HG03457 (cell line): ENCODE results near the gene GALNT2.

ENCODE experiments used
- ATAC-seq: cut with Tn5 transposase; IDR thresholded peaks from one replicate; pipeline ENCODE4 v1.9.1; 2021; ENCODE audit warnings: moderate number of reproducible peaks; ENCODE audit not compliant: unreplicated experiment

Gene GALNT2

DNA sequence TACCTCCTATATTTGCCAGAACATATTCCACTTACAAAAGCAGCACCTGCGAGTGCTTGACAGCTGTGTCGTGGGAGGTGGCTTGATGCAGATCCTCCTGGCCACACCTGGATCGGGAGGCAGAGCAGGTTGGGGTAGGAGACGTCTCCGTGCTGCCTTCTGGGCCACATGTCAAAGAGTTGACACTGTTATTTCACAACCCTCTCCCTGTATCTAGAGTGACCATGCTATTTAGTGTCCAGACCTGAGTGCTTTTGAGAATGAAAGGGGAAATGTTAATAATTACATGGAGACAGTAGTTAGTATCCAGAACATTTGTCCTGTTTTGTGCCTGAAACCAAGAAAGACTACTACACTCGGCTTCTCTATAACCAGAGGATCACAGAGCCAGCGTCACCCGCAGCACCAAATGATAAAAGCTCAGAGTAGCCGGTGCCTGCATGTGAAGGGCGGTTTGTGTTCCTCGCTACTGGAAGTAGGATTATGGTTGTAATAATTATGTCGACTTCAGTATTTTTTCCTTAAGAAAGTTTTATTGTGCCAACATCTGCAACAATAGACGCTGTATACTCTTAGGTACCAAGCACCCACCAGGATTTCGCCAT is 77.1 kb downstream of the GALNT2 start:
- ATAC-seq: no peak

DNA sequence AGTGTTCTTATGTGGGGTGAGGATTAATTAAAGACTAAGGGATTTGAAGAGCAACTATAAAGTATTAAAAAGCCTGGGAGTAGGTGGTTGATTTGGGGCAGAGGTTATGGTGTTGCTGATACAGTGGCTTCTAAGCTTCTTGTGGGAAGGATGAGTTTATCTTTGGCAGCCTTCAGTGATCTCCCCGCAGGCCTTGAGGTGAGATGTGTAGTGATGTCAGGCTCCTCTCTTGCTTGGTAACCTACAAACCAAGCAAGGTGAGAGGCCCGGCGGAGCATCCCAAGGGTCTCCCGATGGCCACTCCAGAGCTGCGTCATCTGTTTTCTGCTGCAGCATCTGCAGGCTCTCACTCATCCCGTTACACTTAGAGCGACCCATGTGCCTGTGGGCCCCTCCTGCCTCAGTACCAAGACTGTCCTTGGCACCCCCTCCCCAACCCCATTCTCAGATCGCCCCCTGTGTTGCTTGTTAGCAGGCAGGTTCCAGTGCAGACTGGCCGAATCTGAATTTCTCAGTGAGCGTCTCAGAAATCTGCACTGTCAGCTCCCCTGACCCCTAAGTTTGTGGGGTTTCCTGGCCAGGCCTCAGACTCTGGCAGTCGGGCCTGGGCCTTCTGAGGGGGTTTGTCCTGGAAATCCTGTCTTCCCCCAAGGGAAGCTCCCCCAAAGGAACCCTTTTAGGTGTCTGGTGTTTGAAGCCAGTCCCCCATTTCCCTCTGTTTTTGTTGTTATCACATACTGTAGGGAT is 77.9 kb downstream of the GALNT2 start:
- ATAC-seq: no peak

DNA sequence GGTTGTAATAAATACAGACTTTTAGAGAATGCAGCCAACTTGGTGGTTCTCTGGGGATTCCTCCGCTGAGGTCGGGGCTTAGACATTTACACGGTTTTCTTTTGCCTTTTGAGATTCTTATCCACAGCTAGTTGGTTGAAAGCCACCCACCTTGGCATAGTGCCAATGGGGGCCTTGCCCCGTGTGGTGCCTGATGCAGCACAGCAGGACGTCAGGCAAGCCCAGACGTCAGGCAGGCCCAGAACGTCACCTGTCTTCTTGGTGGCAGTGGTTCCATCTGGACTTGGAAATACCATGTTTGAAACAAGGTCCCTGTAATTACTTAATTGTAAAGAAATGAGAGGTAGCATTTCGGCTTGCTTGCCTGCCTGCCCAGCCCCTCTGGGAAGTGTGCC is 78.5 kb downstream of the GALNT2 start:
- no peak for ATAC-seq

DNA sequence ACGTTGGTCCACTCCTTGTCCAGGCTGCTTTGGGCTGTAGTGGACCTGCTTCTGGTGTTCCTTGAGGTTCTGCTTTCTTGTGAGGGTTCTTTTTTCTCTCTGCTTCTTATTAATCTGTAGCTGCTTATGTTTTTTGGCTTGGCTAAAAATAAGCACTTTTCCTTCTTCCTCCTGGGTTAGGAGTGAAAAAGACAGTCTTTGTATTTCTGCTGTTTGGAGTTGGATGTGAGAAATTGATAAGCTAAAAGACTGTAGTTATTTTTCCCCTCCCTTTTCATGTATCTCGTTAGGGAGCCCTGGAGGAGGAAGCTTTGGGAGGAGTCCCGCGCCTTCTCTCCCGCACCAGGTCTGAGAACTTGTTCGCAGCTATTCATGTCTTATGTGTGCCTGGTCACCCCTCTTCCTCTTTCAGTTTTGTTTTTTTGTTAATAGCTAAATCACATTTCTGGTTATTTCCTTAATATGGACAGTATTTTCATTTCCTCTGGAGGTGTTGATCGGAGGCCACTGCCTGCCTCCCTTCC is 79.0 kb downstream of the GALNT2 start:
- no peak for ATAC-seq

DNA sequence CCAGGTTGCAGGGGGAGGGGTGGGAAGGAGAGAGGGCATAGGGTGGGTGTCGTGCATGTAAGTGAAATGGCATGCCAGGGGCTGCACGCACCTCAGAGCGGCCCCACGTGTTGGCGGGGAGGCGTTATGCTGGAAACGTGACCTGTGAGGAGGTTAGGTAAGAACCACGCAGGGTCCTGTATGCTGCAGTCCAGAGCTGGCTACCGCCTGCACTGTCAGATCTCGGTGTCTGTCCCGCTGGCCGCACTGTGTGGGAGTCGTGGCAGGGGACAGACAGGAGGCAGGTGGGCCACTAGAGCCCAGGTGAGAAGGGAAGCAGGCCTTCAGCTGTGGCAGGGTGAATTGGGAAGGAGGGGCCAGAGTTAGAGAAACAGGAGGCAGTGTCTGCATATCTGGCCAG is 79.7 kb downstream of the GALNT2 start:
- ATAC-seq: no peak

DNA sequence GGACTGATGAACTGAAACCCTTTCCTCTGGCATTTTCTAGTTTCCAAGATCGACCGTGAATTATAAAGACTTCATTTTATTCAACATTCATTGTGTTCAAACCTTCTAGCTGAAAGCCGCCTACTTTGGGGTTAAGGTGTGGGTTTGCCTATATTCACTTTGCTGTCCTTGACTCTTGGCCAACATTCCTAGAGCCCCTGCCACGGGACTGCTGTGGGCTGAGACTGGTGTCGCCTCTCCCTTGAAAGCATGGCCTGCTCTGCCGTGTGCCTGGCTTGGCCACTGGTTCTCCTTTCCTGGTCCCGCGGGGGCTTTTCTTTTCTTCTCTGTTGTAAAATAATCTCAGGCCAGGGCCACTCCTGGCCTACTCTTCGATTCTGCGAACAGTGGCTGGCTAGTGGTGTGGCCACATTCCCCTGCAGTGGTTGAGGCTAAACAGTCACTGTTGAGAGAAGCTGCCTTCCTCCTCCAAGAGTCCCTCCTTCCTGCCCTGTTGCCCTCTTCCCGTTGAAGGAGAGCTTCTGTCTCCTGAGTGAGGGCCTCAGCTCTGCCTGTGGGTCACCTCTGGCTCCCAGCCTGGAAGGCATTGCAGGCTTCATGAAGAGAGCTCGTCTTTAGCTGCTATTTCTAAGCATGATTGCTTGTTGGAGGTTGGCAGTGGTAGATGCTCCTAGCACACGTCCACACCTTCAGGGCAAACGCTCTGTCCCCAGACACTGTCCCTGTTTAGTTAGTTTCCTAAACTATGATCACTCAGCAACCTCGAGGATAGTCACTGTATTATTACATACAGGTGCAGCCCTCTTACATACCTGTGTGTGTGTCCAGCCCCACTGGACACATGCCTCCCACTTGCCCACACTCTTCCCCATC is 80.5 kb downstream of the GALNT2 start:
- ATAC-seq: no peak

DNA sequence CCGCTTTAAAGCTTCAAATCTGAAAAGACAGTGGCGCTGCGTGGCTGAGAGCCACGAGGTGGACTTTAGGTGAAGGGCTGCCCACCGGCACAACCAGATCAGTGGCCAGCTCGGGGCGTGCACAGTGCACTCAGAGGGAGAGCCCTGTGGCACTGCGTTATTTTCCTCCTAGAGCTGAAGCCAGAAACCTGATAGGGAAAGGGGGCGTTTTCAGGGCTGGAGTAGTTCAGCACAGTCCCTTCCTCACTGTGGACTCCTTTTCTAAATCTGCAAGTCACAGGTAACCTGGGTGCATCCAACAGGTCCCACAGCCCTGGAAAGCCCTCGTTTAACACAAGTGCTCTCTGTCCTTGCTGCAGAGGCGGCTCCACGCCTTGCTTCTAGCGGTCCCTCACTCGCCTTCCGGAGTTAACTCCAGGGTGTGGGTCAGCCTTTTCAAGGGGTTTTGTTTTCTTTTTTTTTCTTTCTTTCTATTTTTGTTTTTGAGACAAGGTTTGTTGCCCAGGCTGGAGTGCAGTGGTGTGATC is 81.2 kb downstream of the GALNT2 start:
- no peak for ATAC-seq

DNA sequence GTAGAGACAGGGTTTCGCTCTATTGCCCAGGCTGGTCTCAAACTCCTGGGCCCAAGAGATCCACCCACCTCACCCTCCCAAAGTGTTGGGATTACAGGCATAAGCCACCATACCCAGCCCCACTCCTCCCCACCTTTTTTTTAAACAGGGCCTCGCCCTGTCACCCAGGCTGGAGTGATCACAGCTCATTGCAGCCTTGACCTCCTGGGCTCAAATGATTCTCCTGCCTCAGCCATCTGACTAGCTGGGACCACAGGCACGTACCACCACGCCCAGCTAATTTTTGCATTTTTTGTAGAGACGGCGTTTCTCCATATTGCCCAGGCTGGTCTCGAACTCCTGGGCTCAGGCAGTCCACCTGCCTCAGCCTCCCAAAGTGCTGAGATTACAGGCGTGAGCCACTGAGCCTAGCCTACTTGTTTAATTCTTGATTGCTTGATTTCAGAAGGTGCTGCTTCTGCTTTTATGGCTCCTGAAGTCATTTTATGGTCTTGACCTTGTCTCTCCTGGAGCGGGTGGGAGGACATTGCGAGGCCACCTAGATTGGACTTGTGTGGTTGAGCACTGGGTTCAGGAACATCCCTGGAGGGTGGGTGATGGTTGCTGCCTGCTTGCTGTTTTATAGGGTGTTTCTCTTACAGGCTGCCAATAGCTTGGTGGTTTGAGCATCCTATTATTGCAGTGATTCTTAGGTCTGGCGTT is 81.9 kb downstream of the GALNT2 start:
- ATAC-seq: no peak

DNA sequence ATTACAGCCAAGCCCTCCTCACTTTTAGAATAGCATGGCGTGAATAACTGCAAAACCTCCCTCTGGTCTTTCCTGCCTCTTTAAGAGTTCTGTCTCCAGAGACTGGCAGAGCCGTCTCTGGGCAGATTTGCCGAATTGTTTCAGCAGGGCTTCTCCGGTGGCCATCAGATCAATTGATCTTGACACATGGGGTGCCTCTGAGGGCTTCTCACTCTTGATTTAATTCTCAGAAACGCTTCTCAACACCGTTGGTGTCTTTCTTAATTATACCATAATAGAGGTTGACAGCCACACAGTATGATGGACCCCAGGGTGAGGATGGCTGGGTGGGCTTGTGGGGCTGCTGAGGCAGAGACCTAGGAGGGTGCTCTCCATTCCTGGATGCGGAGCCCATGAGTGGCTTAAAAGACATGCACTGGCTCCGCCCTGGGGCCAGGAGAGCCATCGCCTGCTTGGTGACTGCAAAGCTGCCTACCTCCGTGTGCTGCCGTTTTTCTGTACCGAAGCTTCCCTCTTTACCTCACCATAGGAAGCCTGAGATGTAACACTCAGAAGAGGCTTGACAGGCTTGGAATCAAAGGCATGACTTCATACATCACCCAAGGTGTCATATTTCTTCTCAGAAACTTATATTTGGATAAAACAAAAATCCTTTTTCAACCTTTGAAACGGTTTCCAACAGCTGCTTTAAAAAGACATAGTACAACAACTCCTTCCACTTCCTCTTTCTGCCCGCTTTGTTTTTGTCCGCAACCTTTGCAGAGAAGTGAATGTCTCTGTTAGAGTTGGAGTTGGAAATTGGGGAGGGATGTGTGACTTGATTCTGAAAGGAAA is 82.9 kb downstream of the GALNT2 start:
- peak; percentile 43 for ATAC-seq

DNA sequence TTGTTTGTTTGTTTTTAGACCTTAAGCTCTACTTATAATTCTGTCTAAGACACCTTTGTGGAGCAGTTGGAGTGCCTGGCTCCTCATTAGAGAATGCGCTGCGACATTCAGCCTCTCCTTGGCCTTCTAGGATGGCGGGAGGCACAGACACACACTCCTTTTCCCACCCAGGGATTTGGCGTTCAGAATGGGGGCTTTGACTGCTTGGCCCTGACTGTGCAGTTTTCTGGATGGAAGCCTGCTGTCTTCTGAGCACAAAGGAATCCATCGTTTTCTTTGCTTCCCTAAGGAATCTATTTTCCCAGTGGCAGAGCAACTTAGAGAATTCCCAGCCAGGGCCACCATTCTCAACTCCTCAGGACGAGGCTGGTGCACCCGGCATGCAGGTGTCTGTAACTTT is 83.6 kb downstream of the GALNT2 start:
- ATAC-seq: no peak

DNA sequence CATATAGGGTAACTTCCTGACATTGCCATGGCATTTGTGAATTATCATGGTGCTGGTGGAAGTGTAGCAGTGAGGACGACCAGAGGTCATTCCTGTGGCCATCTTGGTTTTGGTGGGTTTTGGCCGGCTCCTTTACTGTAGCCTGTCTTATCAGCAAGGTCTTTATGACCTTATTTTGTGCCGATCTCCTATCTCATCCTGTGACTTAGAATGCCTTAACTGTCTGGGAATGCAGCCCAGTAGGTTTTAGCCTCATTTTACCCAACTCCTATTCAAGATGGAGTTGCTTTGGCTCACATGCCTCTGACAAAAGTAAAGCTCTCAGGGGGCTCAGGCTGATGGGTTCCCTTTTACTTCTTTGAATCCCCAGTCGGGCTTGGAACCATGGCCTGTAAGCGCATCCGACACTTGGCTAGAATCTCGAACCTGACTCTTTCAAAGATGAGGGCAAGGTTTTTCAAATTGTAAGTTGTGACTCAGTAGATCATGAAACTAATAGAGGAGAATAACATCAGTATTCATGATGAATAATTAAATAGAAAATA is 85.0 kb downstream of the GALNT2 start:
- ATAC-seq: no peak

DNA sequence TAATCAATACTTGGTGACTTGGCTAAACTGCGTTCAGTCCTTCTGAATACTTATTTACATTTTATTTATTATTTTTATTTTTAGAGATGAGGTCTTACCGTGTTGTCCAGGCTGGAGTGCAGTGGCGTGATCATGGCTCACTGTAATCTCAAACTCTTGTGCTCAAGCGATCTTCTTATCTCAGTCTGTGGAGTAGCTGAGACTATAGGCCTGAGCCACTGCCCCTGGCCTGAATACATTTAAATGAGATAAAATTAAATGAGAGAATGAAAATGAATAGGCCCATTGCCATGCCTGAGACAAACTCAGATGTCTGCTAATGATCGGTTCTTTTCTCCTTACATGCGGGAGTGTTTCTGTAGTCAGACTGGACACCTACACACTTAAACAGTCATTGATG is 86.0 kb downstream of the GALNT2 start:
- ATAC-seq: no peak

DNA sequence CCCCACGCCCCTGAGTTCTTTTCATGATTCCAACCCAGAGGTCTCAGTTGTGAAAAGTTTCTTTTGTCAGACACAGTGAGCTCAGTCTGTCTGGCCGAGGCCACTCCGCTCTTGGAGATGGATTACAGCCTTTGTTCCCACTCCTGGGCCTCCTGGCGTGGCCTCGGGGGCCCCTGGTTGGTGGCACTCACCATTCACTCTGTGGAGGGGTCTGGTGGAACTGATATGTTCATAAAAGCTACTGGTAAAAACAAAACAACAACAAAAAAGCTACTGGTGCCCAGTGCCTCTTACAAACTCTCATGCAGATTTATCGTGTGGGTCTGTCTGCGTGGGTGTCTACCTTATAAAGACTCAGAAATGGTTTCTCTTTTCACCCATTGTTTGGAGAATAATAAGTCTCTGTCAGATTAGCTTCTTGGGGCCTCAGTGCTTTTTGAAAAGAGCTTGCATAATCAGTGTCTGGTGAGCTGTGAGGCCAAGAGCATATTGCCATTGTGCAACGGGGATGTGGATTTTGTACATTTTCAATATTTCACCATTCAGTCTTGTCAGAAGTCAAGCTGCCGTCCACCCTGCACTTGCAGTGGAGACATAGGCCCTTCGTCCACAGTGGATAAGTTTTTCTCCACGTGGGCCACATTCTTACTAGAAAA is 86.7 kb downstream of the GALNT2 start:
- ATAC-seq: no peak

DNA sequence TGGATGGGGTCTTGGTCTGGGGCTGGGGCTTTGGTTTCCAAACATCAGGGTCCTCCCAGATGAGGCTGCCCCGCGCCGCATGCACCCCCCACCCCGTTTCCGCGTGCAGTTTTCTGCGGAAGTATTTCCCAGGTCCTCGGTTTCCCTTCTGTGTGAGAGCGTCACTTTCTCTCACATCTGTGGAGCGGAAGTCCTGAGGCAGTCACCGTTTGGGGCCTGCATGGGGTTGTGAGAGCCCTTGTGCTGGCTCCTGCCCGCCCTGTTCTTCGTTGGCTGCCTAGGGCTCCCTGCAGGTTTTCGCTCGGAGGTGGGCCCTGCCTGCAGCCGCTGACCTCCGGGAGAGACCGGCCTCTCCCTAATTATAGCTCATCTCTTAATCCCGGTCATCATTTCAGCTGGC is 88.0 kb downstream of the GALNT2 start:
- no peak for ATAC-seq

DNA sequence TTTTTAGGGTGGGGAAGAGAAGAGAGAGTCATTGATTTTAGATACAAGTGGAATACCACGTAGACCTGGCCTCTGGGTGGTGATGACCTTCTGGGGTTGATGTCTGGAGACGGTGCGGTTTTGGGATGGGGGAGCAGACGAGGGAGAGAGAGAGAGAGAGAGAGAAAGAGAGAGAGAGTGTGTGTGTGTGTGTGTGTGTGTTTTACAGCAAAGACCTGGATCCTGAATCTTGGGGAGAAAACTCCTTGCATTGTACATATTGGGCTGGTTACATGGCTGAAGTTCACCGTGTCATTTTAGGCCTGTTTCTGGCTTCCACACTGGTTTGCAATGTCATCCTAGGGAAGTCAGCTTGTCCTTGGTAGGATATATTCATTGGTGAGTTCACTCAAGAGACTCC is 89.0 kb downstream of the GALNT2 start:
- ATAC-seq: no peak

DNA sequence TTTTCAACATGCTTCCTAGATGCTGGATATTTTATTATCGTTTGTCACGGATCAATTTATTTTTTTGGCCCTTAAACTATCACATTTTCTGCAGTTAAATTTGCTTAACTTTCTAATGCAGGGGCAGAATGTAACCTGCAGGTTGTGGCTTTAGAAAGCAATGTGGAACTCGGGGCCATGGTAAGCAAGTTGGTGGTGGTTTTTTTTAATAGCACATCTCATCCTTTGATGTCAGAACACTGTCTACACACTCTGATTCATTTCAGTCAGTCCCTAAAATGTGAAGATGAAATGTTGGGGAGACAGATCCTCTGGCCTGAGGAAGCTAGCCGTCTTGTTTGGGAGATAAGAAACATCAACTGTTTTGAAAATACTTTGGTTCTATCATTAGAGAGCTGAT is 89.5 kb downstream of the GALNT2 start:
- ATAC-seq: no peak

DNA sequence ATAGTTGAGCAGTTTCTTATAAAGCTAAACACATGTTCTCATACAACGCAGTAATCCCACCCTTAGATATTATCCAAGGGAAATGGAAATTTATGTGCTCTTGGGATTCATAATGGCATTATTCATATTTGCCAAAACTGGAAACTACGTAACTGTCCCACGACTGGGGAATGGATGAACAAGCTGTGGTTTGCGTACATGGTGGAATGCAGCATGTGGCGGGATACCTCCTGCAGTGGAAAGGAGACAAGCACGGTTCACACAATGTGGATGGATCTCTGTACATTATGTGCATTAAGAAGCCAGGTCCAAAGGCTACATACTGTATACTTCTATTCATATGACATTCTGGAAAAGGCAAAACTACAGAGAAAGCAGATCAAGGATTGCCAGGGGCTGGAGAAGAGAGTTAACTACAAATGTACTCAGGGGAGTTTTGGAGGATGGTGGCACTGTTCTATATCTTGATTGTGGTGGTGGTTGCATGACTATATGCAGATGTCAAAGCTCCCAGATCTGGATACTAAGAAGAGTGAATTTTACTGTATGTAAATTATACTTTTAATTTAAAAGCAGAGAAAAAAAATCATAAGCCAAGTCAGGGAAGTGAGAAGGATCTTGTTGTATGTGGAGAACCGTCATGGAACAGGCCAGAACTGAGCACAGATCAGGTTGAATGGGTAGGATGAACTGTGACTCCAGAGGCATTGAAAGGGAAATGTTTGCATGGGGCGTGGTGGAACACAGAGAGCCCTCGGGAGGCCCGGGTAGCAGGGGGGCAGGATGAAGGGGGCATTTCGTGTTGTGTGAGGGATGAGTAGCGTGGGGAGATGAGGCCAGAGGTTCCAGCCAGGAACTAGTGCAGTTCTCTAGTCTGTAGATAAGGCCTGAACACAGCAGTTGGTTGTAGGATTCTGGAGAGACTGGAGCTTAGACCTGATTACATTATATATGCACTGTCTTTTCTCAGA is 90.7 kb downstream of the GALNT2 start:
- no peak for ATAC-seq
